ENCODE results near the gene NXPE3. TPM values are rescaled to one million over a fixed set of nuclear protein-coding genes. Genes with fewer than 3 reads are reported as not detected.

NXPE3 gene
- polyA plus RNA-seq, 1 donor from 2014 or later: 6.6 TPM

GRCh38 chr3:101876142-101876541, 97.1 kb downstream of the NXPE3 start:
- Histone ChIP-seq H4K20me1 (ENCODE audit: insufficient read depth) (no peaks in the 10 kb centered on the region), H3K36me3 (ENCODE audit: insufficient read depth, low read length) (no peaks in the 10 kb centered on the region), H3K4me3 (ENCODE audit: low read length) (no peak overlapping the region), H3K4me2 (ENCODE audit: low read length) (no peak overlapping the region), H3K9me3 (ENCODE audit: low read length) (no peaks in the 10 kb centered on the region), H2AFZ (ENCODE audit: low read depth, low read length) (no peak overlapping the region), H3K27me3 (ENCODE audit: insufficient read depth, low read depth, low read length) (no peaks in the 10 kb centered on the region), H3K9ac (ENCODE audit: low read length) (no peak overlapping the region), H3K9me2 (ENCODE audit: insufficient read depth, low read length) (no peaks in the 10 kb centered on the region), H3F3A (ENCODE audit: insufficient read depth, low read length, poor library complexity, severe bottlenecking) (no peaks in the 10 kb centered on the region), H3K79me2 (replicated peaks; ENCODE audit: insufficient read depth, low read length) (no peaks in the 10 kb centered on the region), H3K27ac (ENCODE audit: low read length) (no peak overlapping the region)
- no peak for TF ChIP-seq EZH2 (IDR thresholded peaks at IDR 0.05; ENCODE audit: borderline replicate concordance, insufficient read depth, low read length, poor library complexity, severe bottlenecking)

Other genes with a start within 250 kb of the NXPE3 start
- 42.1 and 44.5 TPM in 2 replicates for gene TRMT10C, start 217.3 kb upstream of the NXPE3 start, polyA plus RNA-seq
- gene PCNP, start 205.0 kb upstream of the NXPE3 start, polyA plus RNA-seq: 210 and 280 TPM in 2 replicates
- gene ZBTB11, start 102.1 kb upstream of the NXPE3 start, polyA plus RNA-seq: 22.0 and 23.5 TPM in 2 replicates
- 2,626 and 2,767 TPM in 2 replicates for gene RPL24, start 92.5 kb upstream of the NXPE3 start, polyA plus RNA-seq
- gene CEP97, start 54.6 kb upstream of the NXPE3 start, polyA plus RNA-seq: 45.2 and 52.9 TPM in 2 replicates
- 0.84 and 1.8 TPM in 2 replicates for gene NFKBIZ, start 70.3 kb downstream of the NXPE3 start, polyA plus RNA-seq